Tibial nerve (tissue), 4 donors: ENCODE results near the gene COL4A2. TPM values are rescaled to one million over a fixed set of nuclear protein-coding genes. Genes with fewer than 3 reads are reported as not detected.

Experiments
- DNase-seq, 2 donors: peaks; one replicate each; pipeline ENCODE4 v3.0.0-alpha.2; 2019; ENCODE audit warnings: low spot score in 2 of 2
- H3K27ac ChIP-seq, 4 donors: fragments of 200-600 bp; sonication (generic) in 3 of 4; one replicate each; pipeline ENCODE4 v1.5.1; 2017 to 2019; ENCODE audit warnings: mild to moderate bottlenecking in 1 of 4
- H3K27me3 ChIP-seq, 2 donors: fragments of 200-600 bp; sonication (generic) in 1 of 2; one replicate each; pipeline versions ENCODE4 v1.5.1 to v1.6.0; 2017 to 2019
- H3K36me3 ChIP-seq, 3 donors: fragments of 200-600 bp; sonication (generic); one replicate each; pipeline ENCODE4 v1.5.1; 2018 to 2019
- H3K4me1 ChIP-seq, 4 donors: fragments of 200-600 bp; sonication (generic) in 3 of 4; one replicate each; pipeline ENCODE4 v1.5.1; 2017 to 2019
- H3K4me3 ChIP-seq, 4 donors: fragments of 200-600 bp; sonication (generic) in 3 of 4; one replicate each; pipeline ENCODE4 v1.5.1; 2017 to 2019; ENCODE audit warnings: mild to moderate bottlenecking in 1 of 4, moderate library complexity in 1 of 4
- H3K9me3 ChIP-seq, 4 donors: fragments of 200-600 bp; sonication (generic) in 3 of 4; one replicate each; pipeline ENCODE4 v1.5.1; 2017 to 2019
- CTCF ChIP-seq, 5 experiments: fragments of 200-600 bp in 3 of 5; fragments of 450-650 bp in 2 of 5; sonication (generic) in 3 of 5; IDR thresholded peaks; one replicate each; pipeline ENCODE4 v1.5.1; 2016 to 2019; ENCODE audit warnings: antibody characterized with exemption in 5 of 5, mild to moderate bottlenecking in 3 of 5, moderate library complexity in 2 of 5
- EP300 ChIP-seq, 2 donors: sonication (generic); formaldehyde crosslinking; IDR thresholded peaks; one replicate each; pipeline ENCODE4 v1.6.1; 2017; ENCODE audit warnings: antibody characterized with exemption in 2 of 2, mild to moderate bottlenecking in 1 of 2
- POLR2A ChIP-seq, 2 donors: fragments of 450-650 bp; IDR thresholded peaks; one replicate each; pipeline ENCODE4 v1.6.1; 2017; ENCODE audit warnings: antibody characterized with exemption in 2 of 2, mild to moderate bottlenecking in 2 of 2, moderate library complexity in 2 of 2
- WGBS, 2 donors: methylation state at CpG; one replicate each; pipeline ENCODE4 v1.1.5; 2018; 5-methylcytosine and 5-hydroxymethylcytosine counted together
- total RNA-seq, 4 donors: library from RNA; depleted of rRNA; stranded (reverse); fragments of >200 nt; gene quantifications; one replicate each; pipeline ENCODE4 v1.1.0, GENCODE V29; 2016

Gene COL4A2
- total RNA-seq, 4 donors from 2014 or later: 576 to 821 (median 658) TPM

DNA sequence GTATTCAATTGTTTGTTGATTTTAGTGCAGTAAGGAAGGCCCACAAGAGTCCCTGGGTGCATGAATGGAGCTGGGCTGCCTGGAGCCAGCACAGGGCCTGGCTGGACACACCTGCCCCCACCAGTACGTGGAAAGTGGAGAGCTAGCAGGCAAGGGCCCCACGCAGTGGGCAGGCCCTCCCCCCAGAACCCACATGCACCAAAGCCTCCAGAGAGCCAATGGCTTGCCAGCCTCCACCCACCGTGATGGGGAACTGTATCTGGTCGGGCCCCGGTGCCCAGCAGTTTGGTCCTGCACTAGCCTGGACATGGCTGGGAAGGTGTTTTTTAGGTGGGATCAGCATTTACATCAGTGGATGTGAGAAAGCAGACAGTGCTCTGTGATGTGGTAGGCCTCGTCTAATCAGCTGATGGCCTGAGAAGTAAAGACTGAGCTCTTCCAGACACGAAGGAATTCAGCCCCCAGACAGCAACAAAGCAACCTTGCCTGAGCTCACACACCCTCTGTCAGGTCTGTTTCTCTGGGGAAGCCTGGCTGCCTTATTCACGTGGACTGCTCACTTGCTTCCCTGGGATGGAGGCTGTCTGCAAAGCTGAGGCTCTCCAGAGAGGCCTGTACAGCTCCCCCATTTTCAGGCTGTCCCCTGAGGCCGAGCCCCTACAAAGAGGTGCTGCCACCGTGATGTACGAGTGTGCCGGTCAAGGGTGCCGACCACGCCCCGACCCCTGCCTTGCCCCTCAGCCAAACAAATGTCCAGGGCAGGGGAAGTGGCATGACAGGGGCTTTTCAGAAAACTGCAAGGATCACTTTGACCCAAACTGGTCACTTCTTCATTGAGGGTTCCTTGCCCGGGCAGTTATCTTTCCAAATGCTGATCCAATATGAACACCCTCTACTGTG is 226.9 kb downstream of the COL4A2 start:
- Histone ChIP-seq H3K4me1 (peaks cover 0 to 86% (median 35%) of the 10 kb centered on the region in 4 donors), H3K36me3 (no peaks in the 10 kb centered on the region), H3K4me3 (no peak overlapping the region), H3K27me3 (no peaks in the 10 kb centered on the region), H3K9me3 (no peaks in the 10 kb centered on the region), H3K27ac (peak overlapping the region in 2 of 4 donors; percentile 57 to 73)
- 59 to 73% methylated on average over 13 to 16 of the region's 16 CpGs for WGBS, 2 donors
- TF ChIP-seq EP300 (IDR thresholded peaks at IDR 0.05): no peak
- TF ChIP-seq POLR2A (IDR thresholded peaks at IDR 0.05): no peak
- no peak for TF ChIP-seq CTCF (IDR thresholded peaks at IDR 0.05)
- DNase-seq: no peak

DNA sequence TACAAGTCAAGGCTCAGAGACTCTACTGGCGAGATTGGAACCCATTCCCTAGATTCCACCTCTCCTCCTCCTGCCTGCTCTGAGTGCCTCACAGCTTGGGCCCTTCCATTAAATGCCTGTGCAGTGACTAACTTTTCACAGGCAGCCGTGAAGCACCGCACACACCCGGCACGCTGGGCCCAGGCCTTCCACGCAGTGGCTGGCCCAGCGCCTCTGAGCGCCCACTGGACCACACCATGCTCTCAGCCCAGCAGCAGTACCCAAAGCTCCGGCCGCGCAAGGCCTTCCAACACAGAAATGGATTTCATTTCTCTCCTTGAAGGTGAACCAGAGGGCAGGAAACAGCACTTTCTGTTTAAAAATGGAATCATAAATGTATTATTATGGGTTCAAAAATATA is 228.4 kb downstream of the COL4A2 start:
- Histone ChIP-seq H3K27ac (peak overlapping the region in 3 of 4 donors; percentile 13 to 78 (median 73)), H3K9me3 (no peaks in the 10 kb centered on the region), H3K36me3 (no peaks in the 10 kb centered on the region), H3K27me3 (no peaks in the 10 kb centered on the region), H3K4me1 (peaks cover 0 to 88% (median 33%) of the 10 kb centered on the region in 4 donors), H3K4me3 (no peak overlapping the region)
- TF ChIP-seq POLR2A (IDR thresholded peaks at IDR 0.05): no peak
- no peak for TF ChIP-seq CTCF (IDR thresholded peaks at IDR 0.05)
- TF ChIP-seq EP300 (IDR thresholded peaks at IDR 0.05): no peak
- WGBS, 2 donors: 86 to 90% methylated on average over 11 of the region's 11 CpGs
- no peak for DNase-seq

GRCh38 chr13:110536006-110536693 is 229.1 kb downstream of the COL4A2 start:
- WGBS, 2 donors: 72 to 75% methylated on average over 18 of the region's 18 CpGs
- H3K4me1 ChIP-seq: peaks cover 0 to 88% (median 39%) of the 10 kb centered on the region in 4 donors
- no peak overlapping the region for H3K4me3 ChIP-seq
- TF ChIP-seq EP300 (IDR thresholded peaks at IDR 0.05): peak; percentile 82 to 84
- no peak for TF ChIP-seq CTCF (IDR thresholded peaks at IDR 0.05)
- peak in 1 of 2 donors; percentile 13 for TF ChIP-seq POLR2A (IDR thresholded peaks at IDR 0.05)
- no peaks in the 10 kb centered on the region for H3K27me3 ChIP-seq
- DNase-seq: peak in 1 of 2 donors; percentile 52
- peak overlapping the region in 3 of 4 donors; percentile 13 to 78 (median 73) for H3K27ac ChIP-seq
- H3K9me3 ChIP-seq: no peaks in the 10 kb centered on the region
- H3K36me3 ChIP-seq: no peaks in the 10 kb centered on the region

DNA sequence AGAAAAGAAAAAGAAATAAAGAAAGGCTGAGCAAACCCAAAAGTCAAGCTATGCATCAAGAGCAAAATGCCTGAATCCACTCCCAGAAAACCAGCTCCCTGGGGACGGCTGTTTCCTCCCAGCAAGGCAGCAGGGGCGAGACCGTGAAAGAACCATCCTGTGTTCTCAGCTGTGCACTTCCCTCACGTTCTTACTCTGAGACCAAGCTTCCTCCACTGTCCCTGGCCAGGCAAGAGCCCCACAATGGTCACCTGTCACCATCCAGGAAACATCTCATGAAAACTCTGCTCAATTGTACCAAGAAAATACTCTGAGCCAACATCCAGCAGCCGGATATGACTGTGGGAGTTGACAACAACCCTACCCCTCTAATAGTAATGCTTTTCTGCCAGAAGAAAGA is 231.5 kb downstream of the COL4A2 start:
- H3K27ac ChIP-seq: peak overlapping the region in 3 of 4 donors; percentile 24 to 79 (median 73)
- WGBS, 2 donors: 12 to 27% methylated on average over 5 of the region's 5 CpGs
- no peaks in the 10 kb centered on the region for H3K9me3 ChIP-seq
- no peak for TF ChIP-seq POLR2A (IDR thresholded peaks at IDR 0.05)
- peak in 1 of 2 donors; percentile 23 for TF ChIP-seq EP300 (IDR thresholded peaks at IDR 0.05)
- H3K36me3 ChIP-seq: no peaks in the 10 kb centered on the region
- no peaks in the 10 kb centered on the region for H3K27me3 ChIP-seq
- no peak overlapping the region for H3K4me3 ChIP-seq
- H3K4me1 ChIP-seq: peaks cover 0 to 81% (median 35%) of the 10 kb centered on the region in 4 donors
- peak in 1 of 2 donors; percentile 43 for DNase-seq

DNA sequence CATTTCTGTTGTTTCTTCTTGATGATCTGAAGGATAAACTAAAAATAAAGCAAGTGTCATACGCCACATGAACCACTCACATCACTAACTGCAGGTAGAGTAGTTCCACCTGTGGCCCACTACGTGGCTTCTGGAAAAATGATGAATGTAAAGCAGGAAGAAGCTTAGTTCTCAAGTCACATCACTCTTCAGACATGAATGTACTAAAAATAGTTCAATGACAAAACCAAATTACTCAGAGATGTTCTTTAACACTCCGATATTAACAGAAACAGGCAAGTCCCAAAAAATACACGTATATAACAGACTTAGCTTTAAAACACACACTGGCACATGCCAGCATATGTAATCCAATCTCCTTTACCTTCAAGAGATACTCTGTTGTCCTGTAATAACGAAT is 232.8 kb downstream of the COL4A2 start:
- no peaks in the 10 kb centered on the region for H3K36me3 ChIP-seq
- no peaks in the 10 kb centered on the region for H3K27me3 ChIP-seq
- H3K4me3 ChIP-seq: no peak overlapping the region
- TF ChIP-seq CTCF (IDR thresholded peaks at IDR 0.05) (no peak), EP300 (IDR thresholded peaks at IDR 0.05) (no peak), POLR2A (IDR thresholded peaks at IDR 0.05) (no peak)
- H3K27ac ChIP-seq: peak overlapping the region in 2 of 4 donors; percentile 25 to 79
- 73 to 74% methylated on average over 5 of the region's 5 CpGs for WGBS, 2 donors
- H3K4me1 ChIP-seq: peaks cover 0 to 70% (median 31%) of the 10 kb centered on the region in 4 donors
- no peak for DNase-seq
- H3K9me3 ChIP-seq: no peaks in the 10 kb centered on the region
